ENCODE results near the gene GLP2R.

GRCh38 chr17:9828296-9829295 is 2.9 kb downstream of the GLP2R start:
- TF ChIP-seq BHLHE40 (IDR thresholded peaks at IDR 0.05; ENCODE audit: borderline replicate concordance in 1 of 2, low read depth in 2 of 2, low read length in 1 of 2) (no peak), CTCF (IDR thresholded peaks at IDR 0.05 in 2 of 3, conservative IDR thresholded peaks at IDR 0.05 in 1 of 3; ENCODE audit: control insufficient read depth in 2 of 3, extremely low read depth in 1 of 3, insufficient read depth in 1 of 3, low read depth in 3 of 3, low read length in 3 of 3) (no peak), TAF1 (IDR thresholded peaks at IDR 0.05; ENCODE audit: borderline replicate concordance, low read depth, low read length) (no peak)
